ENCODE measurements around the gene APEH.

APEH gene

DNA sequence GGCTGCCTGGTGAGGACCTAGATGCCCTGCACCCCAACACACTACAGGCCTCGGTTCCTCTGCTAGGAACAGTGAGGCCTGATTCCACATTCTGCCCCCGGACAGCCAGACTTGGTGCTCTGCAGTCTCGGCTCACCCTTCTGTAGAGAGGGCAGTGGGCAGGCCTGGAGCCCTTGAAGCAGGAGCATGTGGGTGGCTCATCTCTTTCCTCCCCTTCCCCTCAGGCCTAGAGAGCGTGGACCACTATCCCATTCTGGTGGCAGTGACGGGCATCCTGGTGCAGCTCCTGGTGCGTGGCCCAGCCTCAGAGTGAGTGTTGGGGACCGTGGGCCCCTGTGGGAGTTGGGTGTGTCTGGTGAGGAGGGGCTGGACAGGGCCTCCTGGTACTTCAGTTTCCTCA lies 42.0 kb downstream of the APEH start:
- no peak overlapping the region for H3K4me3 ChIP-seq (ENCODE audit: low read depth, low read length)
- TF ChIP-seq, protein P1, sequence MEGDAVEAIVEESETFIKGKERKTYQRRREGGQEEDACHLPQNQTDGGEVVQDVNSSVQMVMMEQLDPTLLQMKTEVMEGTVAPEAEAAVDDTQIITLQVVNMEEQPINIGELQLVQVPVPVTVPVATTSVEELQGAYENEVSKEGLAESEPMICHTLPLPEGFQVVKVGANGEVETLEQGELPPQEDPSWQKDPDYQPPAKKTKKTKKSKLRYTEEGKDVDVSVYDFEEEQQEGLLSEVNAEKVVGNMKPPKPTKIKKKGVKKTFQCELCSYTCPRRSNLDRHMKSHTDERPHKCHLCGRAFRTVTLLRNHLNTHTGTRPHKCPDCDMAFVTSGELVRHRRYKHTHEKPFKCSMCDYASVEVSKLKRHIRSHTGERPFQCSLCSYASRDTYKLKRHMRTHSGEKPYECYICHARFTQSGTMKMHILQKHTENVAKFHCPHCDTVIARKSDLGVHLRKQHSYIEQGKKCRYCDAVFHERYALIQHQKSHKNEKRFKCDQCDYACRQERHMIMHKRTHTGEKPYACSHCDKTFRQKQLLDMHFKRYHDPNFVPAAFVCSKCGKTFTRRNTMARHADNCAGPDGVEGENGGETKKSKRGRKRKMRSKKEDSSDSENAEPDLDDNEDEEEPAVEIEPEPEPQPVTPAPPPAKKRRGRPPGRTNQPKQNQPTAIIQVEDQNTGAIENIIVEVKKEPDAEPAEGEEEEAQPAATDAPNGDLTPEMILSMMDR (IDR thresholded peaks at IDR 0.05; ENCODE audit: control insufficient read depth, extremely low read depth, insufficient read depth), result no peak
- DNase-seq (ENCODE audit: low read depth), result no peak

DNA sequence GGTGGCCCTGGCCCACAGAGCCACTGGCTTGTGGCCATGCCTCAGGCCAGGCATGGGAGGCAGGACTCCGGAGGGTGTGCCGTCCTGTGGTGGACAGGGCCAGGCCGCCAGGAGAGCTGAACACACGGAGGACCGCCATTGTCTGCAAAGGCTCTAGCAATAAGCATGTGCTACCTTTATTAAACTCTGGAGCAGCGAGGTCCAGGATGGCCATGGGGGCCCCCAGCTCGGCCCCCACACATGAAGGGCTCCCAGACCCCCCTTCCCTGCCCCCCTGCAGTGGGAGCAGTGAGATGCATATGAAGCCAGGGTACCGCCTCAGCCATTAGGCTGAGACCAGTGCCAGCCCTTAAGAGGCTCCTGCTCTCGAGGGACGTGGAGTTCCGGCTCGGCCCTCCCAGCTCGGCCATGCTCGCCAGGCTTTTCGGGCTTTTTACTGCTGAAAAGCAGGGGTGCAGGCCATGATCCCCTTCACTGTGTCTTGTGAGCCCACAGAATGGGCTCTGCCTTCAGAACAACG lies 42.6 kb downstream of the APEH start:
- TF ChIP-seq, protein P1 (IDR thresholded peaks at IDR 0.05; ENCODE audit: control insufficient read depth, extremely low read depth, insufficient read depth), result no peak

GRCh38 chr3:49717211-49717958 lies 43.2 kb downstream of the APEH start:
- TF ChIP-seq, protein P1 (IDR thresholded peaks at IDR 0.05; ENCODE audit: control insufficient read depth, extremely low read depth, insufficient read depth), result no peak
- H3K4me3 ChIP-seq (ENCODE audit: low read depth, low read length), result no peak overlapping the region
- no peak for DNase-seq (ENCODE audit: low read depth)

More for the DNA sequence above, 42.6 kb downstream of the APEH start:
- no peak for DNase-seq (ENCODE audit: low read depth)
- H3K4me3 ChIP-seq (ENCODE audit: low read depth, low read length), result no peak overlapping the region

DNA sequence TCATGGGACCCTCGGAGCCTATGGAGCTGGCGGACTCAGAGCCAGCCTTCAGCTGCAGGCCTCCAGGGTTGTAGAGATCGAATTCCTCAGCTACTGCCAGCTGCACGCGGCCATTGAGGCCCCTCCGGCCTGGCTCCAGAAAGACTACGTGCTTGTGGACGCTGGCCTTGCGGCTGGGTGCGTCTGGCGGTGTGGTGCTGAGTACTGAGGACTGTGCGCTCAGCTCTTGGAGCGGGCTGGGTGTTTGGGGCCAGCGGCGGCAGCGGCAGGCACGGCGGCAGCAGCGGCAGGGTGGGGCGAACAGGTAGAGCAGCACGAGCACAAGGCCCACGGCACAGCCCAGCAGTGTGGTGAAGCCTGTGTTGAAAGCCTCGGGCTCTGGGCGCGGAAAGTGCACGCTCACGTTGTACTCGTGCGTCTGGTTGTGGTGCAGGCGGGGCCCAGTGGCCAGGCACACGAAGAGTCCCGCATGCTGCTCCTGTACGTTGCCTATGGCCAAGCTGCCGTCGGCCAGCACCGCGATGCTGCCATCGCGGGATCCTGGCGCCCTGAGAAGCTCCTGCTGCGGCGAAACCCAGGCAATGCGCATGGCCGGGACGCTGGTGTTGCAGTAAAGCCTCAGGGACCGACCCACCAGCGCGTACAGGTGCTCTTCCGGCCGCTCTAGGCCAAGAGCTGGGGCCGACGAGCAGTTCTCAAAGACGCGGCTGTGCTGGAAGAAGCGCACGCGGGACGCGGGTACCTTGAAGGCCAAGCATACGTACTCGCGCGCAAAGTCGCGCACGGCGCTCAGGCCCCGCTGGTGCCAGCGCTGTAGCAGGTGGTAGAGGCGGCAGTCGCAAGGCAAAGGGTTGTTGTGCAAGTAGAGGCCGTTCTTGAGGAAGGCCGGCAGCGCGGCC lies 44.1 kb downstream of the APEH start:
- DNase-seq (ENCODE audit: low read depth), result no peak
- TF ChIP-seq, protein P1 (IDR thresholded peaks at IDR 0.05; ENCODE audit: control insufficient read depth, extremely low read depth, insufficient read depth), result no peak
- no peak overlapping the region for H3K4me3 ChIP-seq (ENCODE audit: low read depth, low read length)

- DNase-seq (ENCODE audit: low read depth), result no peak
- TF ChIP-seq, protein P1 (IDR thresholded peaks at IDR 0.05; ENCODE audit: control insufficient read depth, extremely low read depth, insufficient read depth), result no peak
- H3K4me3 ChIP-seq (ENCODE audit: low read depth, low read length), result peak overlapping the region; percentile 43
These were observed 44.7 kb downstream of the APEH start for GRCh38 chr3:49718858-49719213.

GRCh38 chr3:49719214-49719884 lies 45.2 kb downstream of the APEH start, which contains the start of gene AMIGO3:
Gene AMIGO3, minus strand, starts transcription at chr3:49719684. Its CDS starts 219 bp downstream, at chr3:49719465.
- peak; percentile 63 for DNase-seq (ENCODE audit: low read depth)
- TF ChIP-seq, protein P1 (IDR thresholded peaks at IDR 0.05; ENCODE audit: control insufficient read depth, extremely low read depth, insufficient read depth), result peak; percentile 36
- peak within 1 kb of the TSS; percentile 43 for H3K4me3 ChIP-seq (ENCODE audit: low read depth, low read length)

Measured in LNCaP clone FGC (cell line).